ENCODE measurements around the gene KCNQ2.

GRCh38 chr20:63359937-63360849, 112.3 kb downstream of the KCNQ2 start:
- TF ChIP-seq EZH2 (IDR thresholded peaks at IDR 0.05; ENCODE audit: borderline replicate concordance, low read length), result no peak
- TF ChIP-seq CTCF (IDR thresholded peaks at IDR 0.05; ENCODE audit: low read length), result no peak
